Testis (tissue), 2 donors: ENCODE measurements around the gene DGLUCY.

Source experiments
- POLR2A ChIP-seq: fragments of 450-650 bp; IDR thresholded peaks from one replicate; pipeline ENCODE4 v1.6.1; 2017; ENCODE audit warnings: antibody characterized with exemption, mild to moderate bottlenecking, moderate library complexity
- TF ChIP-seq, protein P1 (sequence below), 3 experiments: fragments of 450-650 bp in 2 of 3; fragments of 200-600 bp in 1 of 3; sonication (generic) in 1 of 3; IDR thresholded peaks; one replicate each; pipeline ENCODE4 v1.5.1; 2016 to 2019; ENCODE audit warnings: antibody characterized with exemption in 3 of 3, mild to moderate bottlenecking in 2 of 3, moderate library complexity in 1 of 3

DNA sequence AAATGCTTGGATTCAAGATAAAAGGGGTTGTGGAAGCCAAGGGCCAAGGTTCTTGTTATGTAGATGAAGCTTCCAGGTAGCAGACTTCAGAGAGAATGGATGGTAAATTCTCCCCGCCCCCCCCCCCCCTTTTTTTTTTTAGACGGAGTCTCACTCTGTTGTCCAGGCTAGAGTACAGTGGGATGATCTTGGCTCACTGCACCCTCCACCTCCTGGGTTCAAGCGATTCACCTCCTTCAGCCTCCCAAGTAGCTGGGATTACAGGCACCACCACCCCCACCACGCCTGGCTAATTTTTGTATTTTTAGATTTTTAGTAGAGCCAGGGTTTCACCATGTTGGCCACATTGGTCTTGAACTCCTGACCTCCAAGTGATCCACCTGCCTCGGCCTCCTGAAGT is 4.1 kb downstream of the DGLUCY start:
- TF ChIP-seq POLR2A = no peak
- TF ChIP-seq, protein P1, sequence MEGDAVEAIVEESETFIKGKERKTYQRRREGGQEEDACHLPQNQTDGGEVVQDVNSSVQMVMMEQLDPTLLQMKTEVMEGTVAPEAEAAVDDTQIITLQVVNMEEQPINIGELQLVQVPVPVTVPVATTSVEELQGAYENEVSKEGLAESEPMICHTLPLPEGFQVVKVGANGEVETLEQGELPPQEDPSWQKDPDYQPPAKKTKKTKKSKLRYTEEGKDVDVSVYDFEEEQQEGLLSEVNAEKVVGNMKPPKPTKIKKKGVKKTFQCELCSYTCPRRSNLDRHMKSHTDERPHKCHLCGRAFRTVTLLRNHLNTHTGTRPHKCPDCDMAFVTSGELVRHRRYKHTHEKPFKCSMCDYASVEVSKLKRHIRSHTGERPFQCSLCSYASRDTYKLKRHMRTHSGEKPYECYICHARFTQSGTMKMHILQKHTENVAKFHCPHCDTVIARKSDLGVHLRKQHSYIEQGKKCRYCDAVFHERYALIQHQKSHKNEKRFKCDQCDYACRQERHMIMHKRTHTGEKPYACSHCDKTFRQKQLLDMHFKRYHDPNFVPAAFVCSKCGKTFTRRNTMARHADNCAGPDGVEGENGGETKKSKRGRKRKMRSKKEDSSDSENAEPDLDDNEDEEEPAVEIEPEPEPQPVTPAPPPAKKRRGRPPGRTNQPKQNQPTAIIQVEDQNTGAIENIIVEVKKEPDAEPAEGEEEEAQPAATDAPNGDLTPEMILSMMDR (IDR thresholded peaks at IDR 0.05) = no peak
